SK-N-MC (cell line): ENCODE measurements around the gene KCNK1.

Experiments
- DNase-seq: peaks from one replicate; pipeline ENCODE4 v3.0.0-alpha.2; 2011; ENCODE audit warnings: low read depth, low spot score
- H3K27ac ChIP-seq: fragments of 200-600 bp; sonication (generic); 2 replicates; pipeline ENCODE4 v1.5.1; 2016; ENCODE audit warnings: mixed run types
- H3K36me3 ChIP-seq: fragments of 200-600 bp; sonication (generic); 2 replicates; pipeline ENCODE4 v1.6.1; 2017; ENCODE audit warnings: antibody characterized with exemption, low read length, mixed read lengths; ENCODE audit not compliant: insufficient read depth
- H3K4me3 ChIP-seq: fragments of 200-600 bp; sonication (generic); 2 replicates; pipeline ENCODE4 v1.5.1; 2016
- H3K9ac ChIP-seq: fragments of 200-600 bp; sonication (generic); 2 replicates; pipeline ENCODE4 v1.8.0; 2017; ENCODE audit warnings: mixed run types, mixed read lengths; ENCODE audit not compliant: insufficient read length
- H3K9me3 ChIP-seq: fragments of 200-600 bp; sonication (generic); 2 replicates; pipeline ENCODE4 v1.6.1; 2017; ENCODE audit warnings: low read depth, mild to moderate bottlenecking, antibody characterized with exemption, low read length, moderate library complexity, mixed read lengths
- EZH2 ChIP-seq: fragments of 200-600 bp; sonication (generic); IDR thresholded peaks from one replicate; pipeline ENCODE4 v1.6.1; 2017; ENCODE audit warnings: antibody characterized with exemption
- FOXP2 ChIP-seq: optimal IDR thresholded peaks from 2 replicates; pipeline ENCODE3; 2011; ENCODE audit warnings: mild to moderate bottlenecking, moderate library complexity; ENCODE audit not compliant: insufficient read depth; ENCODE audit errors: extremely low read length, control extremely low read depth
- POLR2AphosphoS5 ChIP-seq: IDR thresholded peaks from 2 replicates; pipeline ENCODE4 v1.6.1; 2012; ENCODE audit warnings: mild to moderate bottlenecking, low read depth, low read length, borderline replicate concordance

KCNK1 gene

GRCh38 chr1:233656032-233656635 is 42.2 kb downstream of the KCNK1 start:
- Histone ChIP-seq H3K4me3 (no peak overlapping the region), H3K27ac (no peak overlapping the region), H3K9me3 (no peaks in the 10 kb centered on the region), H3K9ac (no peak overlapping the region), H3K36me3 (no peaks in the 10 kb centered on the region)
- no peak for TF ChIP-seq FOXP2
- no peak for TF ChIP-seq EZH2
- TF ChIP-seq POLR2AphosphoS5 = no peak
- DNase-seq = no peak

- no peak overlapping the region for H3K27ac ChIP-seq
- no peak overlapping the region for H3K9ac ChIP-seq
- TF ChIP-seq POLR2AphosphoS5 (no peak), FOXP2 (no peak), EZH2 (no peak)
- no peaks in the 10 kb centered on the region for H3K36me3 ChIP-seq
- H3K9me3 ChIP-seq = no peaks in the 10 kb centered on the region
- H3K4me3 ChIP-seq = no peak overlapping the region
- no peak for DNase-seq
These were observed 42.8 kb downstream of the KCNK1 start for GRCh38 chr1:233656687-233657086.

GRCh38 chr1:233657466-233657865 is 43.6 kb downstream of the KCNK1 start:
- DNase-seq = no peak
- H3K36me3 ChIP-seq = no peaks in the 10 kb centered on the region
- TF ChIP-seq POLR2AphosphoS5 = no peak
- TF ChIP-seq FOXP2 = no peak
- no peak for TF ChIP-seq EZH2
- no peak overlapping the region for H3K4me3 ChIP-seq
- H3K27ac ChIP-seq = no peak overlapping the region
- H3K9me3 ChIP-seq = no peaks in the 10 kb centered on the region
- no peak overlapping the region for H3K9ac ChIP-seq

DNA sequence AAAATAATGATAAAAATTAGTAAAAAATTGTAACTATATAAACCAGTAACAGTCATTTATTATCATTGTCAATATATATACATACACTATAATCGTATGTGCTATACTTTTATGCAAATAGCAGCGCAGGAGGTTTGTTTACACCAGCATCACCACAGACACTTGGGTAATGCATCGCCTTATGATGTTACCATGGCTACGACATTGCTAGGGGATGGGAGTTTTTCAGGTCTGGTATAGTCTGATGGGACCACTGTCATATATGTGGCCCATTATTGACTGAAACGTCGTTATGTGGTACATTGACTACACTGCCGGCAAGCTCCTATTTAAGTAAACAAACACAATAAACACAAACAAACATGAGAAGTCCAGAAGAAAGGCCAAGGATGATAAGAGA is 45.6 kb downstream of the KCNK1 start:
- Histone ChIP-seq H3K9ac (no peak overlapping the region), H3K4me3 (no peak overlapping the region), H3K36me3 (no peaks in the 10 kb centered on the region), H3K9me3 (no peaks in the 10 kb centered on the region), H3K27ac (no peak overlapping the region)
- TF ChIP-seq POLR2AphosphoS5 = no peak
- TF ChIP-seq EZH2 = no peak
- no peak for TF ChIP-seq FOXP2
- no peak for DNase-seq

- TF ChIP-seq FOXP2 (no peak), EZH2 (no peak), POLR2AphosphoS5 (no peak)
- Histone ChIP-seq H3K27ac (no peak overlapping the region), H3K9me3 (no peaks in the 10 kb centered on the region), H3K36me3 (no peaks in the 10 kb centered on the region), H3K9ac (no peak overlapping the region), H3K4me3 (no peak overlapping the region)
- no peak for DNase-seq
These were observed 47.7 kb downstream of the KCNK1 start for GRCh38 chr1:233661376-233662159.

DNA sequence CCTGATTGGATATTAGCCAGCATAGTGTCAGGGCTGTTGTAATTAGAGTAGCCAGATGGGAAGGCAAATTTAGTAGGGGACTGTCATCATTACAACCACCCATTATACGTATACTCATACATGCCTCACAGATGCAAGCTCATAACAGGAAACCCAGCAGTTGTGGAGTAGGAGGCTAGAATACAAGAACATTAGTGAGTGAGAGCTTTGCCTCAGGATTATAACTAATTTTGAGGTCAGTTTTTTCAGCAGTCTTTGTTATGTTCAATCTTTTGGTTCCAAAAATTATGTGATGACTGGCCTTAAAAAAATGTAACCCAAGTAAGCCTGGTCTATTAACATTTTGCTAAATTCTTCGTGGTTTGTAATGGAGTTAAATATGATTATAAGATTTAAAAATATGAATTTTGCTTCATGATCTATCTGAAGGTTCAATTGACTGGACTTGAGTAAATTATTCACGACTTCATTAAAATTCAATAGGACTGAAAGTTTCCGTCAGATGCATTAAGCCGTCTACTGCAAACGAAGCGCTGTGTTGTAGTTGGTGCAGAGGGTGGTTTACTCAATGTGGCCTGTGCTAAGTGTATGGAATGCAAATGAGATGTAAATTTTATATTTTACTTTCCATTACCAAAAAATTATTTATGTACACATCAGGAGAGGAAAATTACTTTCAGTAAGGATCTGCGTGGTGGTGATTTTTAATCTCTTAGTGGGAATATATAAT is 48.8 kb downstream of the KCNK1 start:
- H3K9ac ChIP-seq = no peak overlapping the region

DNA sequence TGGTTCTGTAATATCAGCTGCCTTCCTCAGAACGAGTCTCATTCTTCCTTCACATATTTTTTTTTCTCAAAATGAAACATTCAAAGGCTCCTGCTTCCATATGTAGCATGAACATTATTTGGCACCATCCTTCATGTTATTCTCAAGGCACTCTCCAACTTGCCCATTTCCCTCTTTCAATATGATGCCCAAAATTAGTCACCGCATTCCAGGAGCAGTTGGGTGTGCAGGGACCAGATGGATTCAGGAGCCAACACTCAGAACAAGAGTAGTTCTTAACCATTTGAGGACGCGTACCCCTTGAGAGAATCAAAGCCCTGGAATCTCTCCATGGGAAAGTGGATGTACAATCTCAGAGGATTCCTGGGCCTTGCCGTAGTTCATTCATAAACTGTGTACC is 50.3 kb downstream of the KCNK1 start:
- Histone ChIP-seq H3K9ac (no peak overlapping the region), H3K36me3 (no peaks in the 10 kb centered on the region), H3K27ac (no peak overlapping the region), H3K4me3 (no peak overlapping the region), H3K9me3 (no peaks in the 10 kb centered on the region)
- no peak for DNase-seq
- TF ChIP-seq FOXP2 (no peak), POLR2AphosphoS5 (no peak), EZH2 (no peak)

More for the DNA sequence above, 48.8 kb downstream of the KCNK1 start:
- H3K9me3 ChIP-seq = no peaks in the 10 kb centered on the region
- H3K36me3 ChIP-seq = no peaks in the 10 kb centered on the region
- no peak overlapping the region for H3K4me3 ChIP-seq
- no peak for DNase-seq
- no peak for TF ChIP-seq EZH2
- no peak for TF ChIP-seq POLR2AphosphoS5
- no peak for TF ChIP-seq FOXP2
- H3K27ac ChIP-seq = no peak overlapping the region
